T-helper 17 cell (primary cell): Measurements from ENCODE around the gene UFL1. TPM values are rescaled to one million over a fixed set of nuclear protein-coding genes. Genes with fewer than 3 reads are reported as not detected.
"Not testable (repeated sequence)": the region's sequence is repeated elsewhere in the genome, so short reads cannot be mapped to it uniquely, and the experiment has no call there.

ENCODE experiments used
- ATAC-seq: fragments of 150-1000 bp; cut with Tn5 transposase; 2 replicates; pipeline ENCODE4 v1.10.0; 2021; ENCODE audit warnings: mild to moderate bottlenecking, moderate library complexity
- DNase-seq, 3 donors: peaks; one replicate each; pipeline versions ENCODE4 v3.0.0 to v3.0.0-alpha.2; 2020 to 2021
- H3K9me3 ChIP-seq: one replicate; pipeline ENCODE4 v1.7.0; 2013; ENCODE audit warnings: low read length, mild to moderate bottlenecking; ENCODE audit not compliant: control insufficient read depth, poor library complexity, severe bottlenecking
- H3K27ac Mint-ChIP-seq: one replicate; pipeline ENCODE4 v1.8.0; 2022; ENCODE audit warnings: mild to moderate bottlenecking, moderate library complexity, mixed read lengths
- H3K27me3 Mint-ChIP-seq: one replicate; pipeline ENCODE4 v1.8.0; 2022; ENCODE audit warnings: mixed read lengths
- H3K36me3 Mint-ChIP-seq: one replicate; pipeline ENCODE4 v1.8.0; 2022; ENCODE audit warnings: low read depth, mixed read lengths
- H3K4me1 Mint-ChIP-seq: one replicate; pipeline ENCODE4 v1.8.0; 2022; ENCODE audit warnings: mild to moderate bottlenecking, mixed read lengths
- H3K4me3 Mint-ChIP-seq: one replicate; pipeline ENCODE4 v1.8.0; 2022; ENCODE audit warnings: mild to moderate bottlenecking, moderate library complexity, mixed read lengths
- total RNA-seq, 4 donors: library from RNA in 2 of 4; stranded (reverse) in 2 of 4; gene quantifications; one replicate each; pipeline ENCODE4 v1.2.3 and lab custom pipeline; 2022 to 2026

Gene UFL1
- 10 to 100 TPM; 16.4 to 17.8 TPM for total RNA-seq
- 47.6 to 86.3 reads per million in 2 donors for total RNA-seq (lab: John Stamatoyannopoulos, UW)

GRCh38 chr6:96521644-96522464 lies at the start of gene UFL1:
TSS of gene UFL1 (plus strand) at chr6:96521806. CDS start at chr6:96521874, 68 bp downstream.
- H3K27me3 Mint-ChIP-seq: no peaks in the 10 kb centered on the region
- peak within 1 kb of the TSS; percentile 100 for H3K27ac Mint-ChIP-seq
- no peaks in the 10 kb centered on the region for H3K9me3 ChIP-seq
- DNase-seq (peak; percentile 89 to 94 (median 92)), ATAC-seq (peak; percentile 95)
- peaks cover 2% of the 10 kb centered on the region for H3K36me3 Mint-ChIP-seq
- peak within 1 kb of the TSS; percentile 98 for H3K4me3 Mint-ChIP-seq
- H3K4me1 Mint-ChIP-seq: peaks cover 23% of the 10 kb centered on the region

- H3K36me3 Mint-ChIP-seq, H3K4me1 Mint-ChIP-seq, H3K27ac Mint-ChIP-seq, H3K4me3 Mint-ChIP-seq, ATAC-seq, H3K27me3 Mint-ChIP-seq, H3K9me3 ChIP-seq, DNase-seq: not testable (repeated sequence)
Measured at GRCh38 chr6:96472291-96472690, 49.3 kb upstream of the UFL1 start.

- no peaks in the 10 kb centered on the region for H3K36me3 Mint-ChIP-seq
- no peak overlapping the region for H3K27ac Mint-ChIP-seq
- H3K9me3 ChIP-seq: peaks cover 3% of the 10 kb centered on the region
- no peak overlapping the region for H3K4me3 Mint-ChIP-seq
- no peak for ATAC-seq
- no peaks in the 10 kb centered on the region for H3K27me3 Mint-ChIP-seq
- no peak for DNase-seq
- no peaks in the 10 kb centered on the region for H3K4me1 Mint-ChIP-seq
Measured at GRCh38 chr6:96478695-96479094, 42.9 kb upstream of the UFL1 start.

- DNase-seq (no peak), ATAC-seq (no peak)
- H3K36me3 Mint-ChIP-seq: peaks cover 4% of the 10 kb centered on the region
- peaks cover 3% of the 10 kb centered on the region for H3K9me3 ChIP-seq
- no peak overlapping the region for H3K27ac Mint-ChIP-seq
- H3K27me3 Mint-ChIP-seq: no peaks in the 10 kb centered on the region
- H3K4me3 Mint-ChIP-seq: no peak overlapping the region
- no peaks in the 10 kb centered on the region for H3K4me1 Mint-ChIP-seq
Measured at GRCh38 chr6:96491926-96492325, 29.7 kb upstream of the UFL1 start.

GRCh38 chr6:96499781-96500180 lies 21.8 kb upstream of the UFL1 start:
- peaks cover 3% of the 10 kb centered on the region for H3K9me3 ChIP-seq
- H3K36me3 Mint-ChIP-seq: no peaks in the 10 kb centered on the region
- DNase-seq (peak; percentile 18 to 38 (median 18)), ATAC-seq (peak; percentile 96)
- peak overlapping the region; percentile 19 for H3K4me3 Mint-ChIP-seq
- no peak overlapping the region for H3K27ac Mint-ChIP-seq
- H3K27me3 Mint-ChIP-seq: no peaks in the 10 kb centered on the region
- H3K4me1 Mint-ChIP-seq: peaks cover 3% of the 10 kb centered on the region

GRCh38 chr6:96502915-96503314 lies 18.7 kb upstream of the UFL1 start:
- H3K4me3 Mint-ChIP-seq: no peak overlapping the region
- DNase-seq (no peak), ATAC-seq (no peak)
- H3K27me3 Mint-ChIP-seq: no peaks in the 10 kb centered on the region
- H3K36me3 Mint-ChIP-seq: peaks cover 2% of the 10 kb centered on the region
- H3K27ac Mint-ChIP-seq: no peak overlapping the region
- peaks cover 3% of the 10 kb centered on the region for H3K9me3 ChIP-seq
- H3K4me1 Mint-ChIP-seq: peaks cover 3% of the 10 kb centered on the region

GRCh38 chr6:96505363-96505762 lies 16.2 kb upstream of the UFL1 start:
- H3K4me3 Mint-ChIP-seq: no peak overlapping the region
- DNase-seq (no peak), ATAC-seq (no peak)
- peaks cover 2% of the 10 kb centered on the region for H3K4me1 Mint-ChIP-seq
- no peaks in the 10 kb centered on the region for H3K9me3 ChIP-seq
- no peak overlapping the region for H3K27ac Mint-ChIP-seq
- H3K27me3 Mint-ChIP-seq: no peaks in the 10 kb centered on the region
- H3K36me3 Mint-ChIP-seq: peaks cover 5% of the 10 kb centered on the region

- Mint-ChIP-seq H3K36me3 (peaks cover 5% of the 10 kb centered on the region), H3K4me3 (no peak overlapping the region), H3K4me1 (peaks cover 2% of the 10 kb centered on the region), H3K27ac (no peak overlapping the region), H3K27me3 (no peaks in the 10 kb centered on the region)
- H3K9me3 ChIP-seq: no peaks in the 10 kb centered on the region
- no peak for DNase-seq
- ATAC-seq: no peak
Measured at GRCh38 chr6:96509281-96509680, 12.3 kb upstream of the UFL1 start.

- H3K4me3 Mint-ChIP-seq: peak overlapping the region; percentile 98
- ATAC-seq (no peak), DNase-seq (no peak)
- no peaks in the 10 kb centered on the region for H3K9me3 ChIP-seq
- H3K27ac Mint-ChIP-seq: peak overlapping the region; percentile 100
- peaks cover 2% of the 10 kb centered on the region for H3K36me3 Mint-ChIP-seq
- H3K4me1 Mint-ChIP-seq: peaks cover 28% of the 10 kb centered on the region
- no peaks in the 10 kb centered on the region for H3K27me3 Mint-ChIP-seq
Measured at GRCh38 chr6:96520171-96521115, 1.2 kb upstream of the UFL1 start.

GRCh38 chr6:96521306-96521643 lies 331 bp upstream of the UFL1 start:
- ATAC-seq (no peak), DNase-seq (no peak)
- Mint-ChIP-seq H3K36me3 (peaks cover 2% of the 10 kb centered on the region), H3K4me1 (peaks cover 28% of the 10 kb centered on the region), H3K4me3 (peak overlapping the region; percentile 98), H3K27ac (peak overlapping the region; percentile 100), H3K27me3 (no peaks in the 10 kb centered on the region)
- no peaks in the 10 kb centered on the region for H3K9me3 ChIP-seq

- H3K9me3 ChIP-seq: no peaks in the 10 kb centered on the region
- peak overlapping the region; percentile 98 for H3K4me3 Mint-ChIP-seq
- no peaks in the 10 kb centered on the region for H3K27me3 Mint-ChIP-seq
- H3K4me1 Mint-ChIP-seq: peaks cover 20% of the 10 kb centered on the region
- DNase-seq: no peak
- H3K27ac Mint-ChIP-seq: peak overlapping the region; percentile 100
- peaks cover 2% of the 10 kb centered on the region for H3K36me3 Mint-ChIP-seq
- no peak for ATAC-seq
Measured at GRCh38 chr6:96522465-96523009, 931 bp downstream of the UFL1 start.

GRCh38 chr6:96528193-96528592 lies 6.6 kb downstream of the UFL1 start:
- no peaks in the 10 kb centered on the region for H3K9me3 ChIP-seq
- Mint-ChIP-seq H3K27ac (peak overlapping the region; percentile 3), H3K4me3 (no peak overlapping the region), H3K36me3 (peaks cover 15% of the 10 kb centered on the region), H3K27me3 (no peaks in the 10 kb centered on the region), H3K4me1 (peaks cover 21% of the 10 kb centered on the region)
- ATAC-seq (no peak), DNase-seq (no peak)

GRCh38 chr6:96532399-96532798 lies 10.8 kb downstream of the UFL1 start:
- DNase-seq: no peak
- Mint-ChIP-seq H3K36me3 (peaks cover 17% of the 10 kb centered on the region), H3K27me3 (no peaks in the 10 kb centered on the region), H3K4me1 (peaks cover 22% of the 10 kb centered on the region), H3K27ac (peak overlapping the region; percentile 75), H3K4me3 (no peak overlapping the region)
- H3K9me3 ChIP-seq: no peaks in the 10 kb centered on the region
- no peak for ATAC-seq
